K562 (cell line): ENCODE measurements around the gene PSMC6. TPM values are rescaled to one million over a fixed set of nuclear protein-coding genes. Genes with fewer than 3 reads are reported as not detected.

ENCODE experiments used
- ATAC-seq: fragments of 200-7000 bp; cut with Tn5 transposase; 3 replicates; pipeline ENCODE4 v1.9.1; 2020; ENCODE audit warnings: moderate library complexity
- BruUV-seq: library from RNA; stranded (reverse); fragments of 400-500 nt; replicated peaks from 2 replicates; lab custom pipeline; 2021; lab: Mats Ljungman, UMichigan
- CTCF ChIA-PET: fragments of 300-600 bp; formaldehyde crosslinking; extraction: SDS; loops from one replicate; lab custom pipeline; 2021; ENCODE audit warnings: low intra/inter-chr PET ratio; lab: Yijun Ruan, JAX
- POLR2A ChIA-PET: fragments of 300-600, 350-650 bp; sonication (Branson Sonifier 250); formaldehyde crosslinking; extraction: SDS; loops from one replicate; lab custom pipeline; 2021; ENCODE audit warnings: antibody characterized with exemption, inconsistent platforms; lab: Yijun Ruan, JAX
- DNase-seq, 4 experiments: peaks; one replicate each; pipeline versions ENCODE4 v3.0.0 to v3.0.0-alpha.2; 2011 to 2018; ENCODE audit warnings: low spot score in 3 of 4, mixed read lengths in 3 of 4; ENCODE audit errors: extremely low read depth in 1 of 4
- FAIRE-seq: peaks from 2 replicates; lab custom pipeline; 2011; peaks lifted over from hg19 to GRCh38; lab: Jason Lieb, UNC
- H2AFZ ChIP-seq: 2 replicates; pipeline ENCODE4 v1.6.0; 2011; ENCODE audit warnings: low read depth, low read length, control low read depth, inconsistent platforms
- H3K27ac ChIP-seq: fragments of 200-600 bp; 3 replicates; pipeline ENCODE4 v1.8.0; 2011; ENCODE audit warnings: low read depth, mild to moderate bottlenecking, control low read depth, inconsistent platforms, low read length, moderate library complexity, mixed read lengths; ENCODE audit errors: extremely low read depth
- H3K27me3 ChIP-seq, 2 experiments: fragments of 300-600 bp in 1 of 2; 2 replicates in 1 of 2; 3 replicates in 1 of 2; pipeline versions ENCODE4 v1.6.0 to v1.8.0; 2011; ENCODE audit warnings: inconsistent platforms in 2 of 2, low read length in 2 of 2, mild to moderate bottlenecking in 1 of 2, mixed read lengths in 1 of 2, moderate library complexity in 1 of 2; ENCODE audit not compliant: control insufficient read depth in 2 of 2, insufficient read depth in 2 of 2
- H3K36me3 ChIP-seq: fragments of 300-600 bp; 3 replicates; pipeline ENCODE4 v1.8.0; 2011; ENCODE audit warnings: mild to moderate bottlenecking, low read length, inconsistent platforms; ENCODE audit not compliant: control insufficient read depth, insufficient read depth
- H3K4me1 ChIP-seq, 2 experiments: fragments of 200-600 bp in 1 of 2; replicated peaks in 1 of 2; 2 replicates in 1 of 2; 3 replicates in 1 of 2; pipeline versions ENCODE4 v1.5.1 to v1.8.0; 2011; ENCODE audit warnings: inconsistent platforms in 2 of 2, low read length in 2 of 2, mild to moderate bottlenecking in 1 of 2, mixed read lengths in 1 of 2, moderate library complexity in 1 of 2; ENCODE audit not compliant: control insufficient read depth in 2 of 2, insufficient read depth in 2 of 2
- H3K4me2 ChIP-seq: 2 replicates; pipeline ENCODE4 v1.6.1; 2011; ENCODE audit warnings: low read length, control low read depth, inconsistent platforms, mixed read lengths; ENCODE audit not compliant: insufficient read depth
- H3K4me3 ChIP-seq: fragments of 200-600 bp; sonication (generic), shearing (Covaris generic); 2 replicates; pipeline ENCODE4 v1.5.1; 2016; ENCODE audit warnings: control low read depth, inconsistent platforms
- H3K79me2 ChIP-seq: fragments of 200-600 bp; 3 replicates; pipeline ENCODE4 v1.8.0; 2011; ENCODE audit warnings: low read length, inconsistent platforms; ENCODE audit not compliant: control insufficient read depth, insufficient read depth
- H3K9ac ChIP-seq, 2 experiments: 2 replicates each; pipeline versions ENCODE4 v1.6.0 to v1.6.1; 2011; ENCODE audit warnings: low read depth in 2 of 2, low read length in 2 of 2, control low read depth in 1 of 2, inconsistent platforms in 1 of 2, mild to moderate bottlenecking in 1 of 2, mixed read lengths in 1 of 2; ENCODE audit not compliant: insufficient read depth in 1 of 2
- H3K9me1 ChIP-seq: one replicate; pipeline ENCODE4 v1.6.0; 2011; ENCODE audit warnings: inconsistent platforms, mild to moderate bottlenecking, low read length, moderate library complexity; ENCODE audit not compliant: control insufficient read depth, insufficient read depth
- H3K9me3 ChIP-seq: replicated peaks from 2 replicates; pipeline ENCODE4 v1.5.1; 2011; ENCODE audit warnings: low read depth, low read length, inconsistent platforms; ENCODE audit not compliant: control insufficient read depth, insufficient read depth
- H4K20me1 ChIP-seq: replicated peaks from 2 replicates; pipeline ENCODE4 v1.6.1; 2011; ENCODE audit warnings: low read length, inconsistent platforms, mixed read lengths; ENCODE audit not compliant: control insufficient read depth, insufficient read depth
- ARID1B ChIP-seq: fragments of 450-650 bp; IDR thresholded peaks from 2 replicates; pipeline ENCODE4 v1.6.1; 2016; ENCODE audit warnings: antibody characterized with exemption, mild to moderate bottlenecking, inconsistent platforms
- BRD4 ChIP-seq: fragments of 200-600 bp; sonication (generic); IDR thresholded peaks from 2 replicates; pipeline ENCODE4 v1.6.1; 2017; ENCODE audit warnings: inconsistent platforms
- CC2D1A ChIP-seq: fragments of 450-650 bp; IDR thresholded peaks from 2 replicates; pipeline ENCODE4 v1.6.1; 2017; ENCODE audit warnings: mild to moderate bottlenecking
- HNRNPH1 ChIP-seq: fragments of 200-400 bp; formaldehyde crosslinking; optimal IDR thresholded peaks from 2 replicates; pipeline ENCODE3; 2017; ENCODE audit warnings: low read depth, mild to moderate bottlenecking, low read length, moderate library complexity
- NCOA6 ChIP-seq: fragments of 450-650 bp; IDR thresholded peaks from 2 replicates; pipeline ENCODE4 v1.6.1; 2017; ENCODE audit warnings: mild to moderate bottlenecking
- PHF20 ChIP-seq: fragments of 450-650 bp; IDR thresholded peaks from 2 replicates; pipeline ENCODE4 v1.6.1; 2018; ENCODE audit not compliant: partially characterized antibody
- RFX7 ChIP-seq: fragments of 250-450 bp; sonication (Bioruptor Pico); IDR thresholded peaks from 2 replicates; pipeline ENCODE4 v1.5.1; 2021; ENCODE audit warnings: mild to moderate bottlenecking
- SIRT6 ChIP-seq: IDR thresholded peaks from one replicate; pipeline ENCODE4 v1.6.1; 2012; ENCODE audit warnings: low read depth, mild to moderate bottlenecking, control low read depth, inconsistent platforms, low read length, moderate library complexity
- SP1 ChIP-seq: sonication (generic); formaldehyde crosslinking; IDR thresholded peaks from 2 replicates; pipeline ENCODE4 v1.8.1; 2022; ENCODE audit warnings: mild to moderate bottlenecking, missing genetic modification reagents
- ZFP1 ChIP-seq: fragments of 450-650 bp; formaldehyde crosslinking; IDR thresholded peaks from 2 replicates; pipeline ENCODE4 v1.4.0; 2020; ENCODE audit warnings: mild to moderate bottlenecking, mixed read lengths
- ZNF77 ChIP-seq: fragments of 250-450 bp; sonication (Bioruptor Pico); IDR thresholded peaks from 2 replicates; pipeline ENCODE4 v1.5.0; 2020
- WGBS: fragments of 100-300 bp; shearing (Covaris generic); methylation state at CpG from one replicate; pipeline ENCODE4 v1.1.6; 2016; ENCODE audit warnings: low coverage, mixed read lengths; ENCODE audit not compliant: insufficient coverage; ENCODE audit errors: missing lambda C conversion rate; 5-methylcytosine and 5-hydroxymethylcytosine counted together
- in situ Hi-C: fragments of 300-500 bp; cut with MboI; formaldehyde crosslinking; loops from 4 replicates; pipeline ENCODE4 v1.15.0; 2018; ENCODE audit warnings: inconsistent platforms, mixed read lengths
- intact Hi-C: fragments of 100-400 bp; cut with micrococcal nuclease; formaldehyde crosslinking; loops from 2 replicates; pipeline ENCODE4 v1.14.2; 2022
- polyA plus RNA-seq, 8 experiments: library from polyadenylated mRNA; depleted of rRNA in 4 of 8; stranded (reverse) in 5 of 8; unstranded in 3 of 8; fragments of >200 nt; fragmentation: Nextera tagmentation in 2 of 8; fragmentation: Illumina TruSeq in 1 of 8; extraction: Ambion mirVana in 2 of 8; extraction: Trizol in 1 of 8; gene quantifications; 2 replicates each; pipeline versions ENCODE4 v1.2.1 to v1.2.3, GENCODE V29; 2011 to 2014; ENCODE audit warnings: inconsistent platforms in 1 of 8, missing spikeins in 1 of 8
- total RNA-seq, 7 experiments: library from RNA; depleted of rRNA in 6 of 7; stranded (reverse); fragments of >200 nt in 6 of 7; fragmentation: Illumina TruSeq in 2 of 7; extraction: Trizol in 2 of 7; gene quantifications; 2 replicates each; pipeline versions ENCODE4 v1.2.1 to v1.2.3, GENCODE V29; 2011 to 2021; ENCODE audit warnings: low replicate concordance in 1 of 7
- TF ChIP-seq, protein P1 (sequence below): fragments of 200-800 bp; sonication (Bioruptor generic); IDR thresholded peaks from 2 replicates; pipeline ENCODE4 v1.6.1; 2016; ENCODE audit warnings: missing genetic modification characterization, missing compliant biosample characterization
- TF ChIP-seq, protein P2 (sequence below): fragments of 450-650 bp; formaldehyde crosslinking; IDR thresholded peaks from 2 replicates; pipeline ENCODE4 v1.4.0; 2020; ENCODE audit warnings: mild to moderate bottlenecking, moderate library complexity

The PSMC6 gene
- total and polyA plus RNA-seq, 9 of the 15 experiments (the other 6 are each of a cell fraction or from before 2014, with no cell fraction given): 91.4 to 224 (median 182) TPM

DNA sequence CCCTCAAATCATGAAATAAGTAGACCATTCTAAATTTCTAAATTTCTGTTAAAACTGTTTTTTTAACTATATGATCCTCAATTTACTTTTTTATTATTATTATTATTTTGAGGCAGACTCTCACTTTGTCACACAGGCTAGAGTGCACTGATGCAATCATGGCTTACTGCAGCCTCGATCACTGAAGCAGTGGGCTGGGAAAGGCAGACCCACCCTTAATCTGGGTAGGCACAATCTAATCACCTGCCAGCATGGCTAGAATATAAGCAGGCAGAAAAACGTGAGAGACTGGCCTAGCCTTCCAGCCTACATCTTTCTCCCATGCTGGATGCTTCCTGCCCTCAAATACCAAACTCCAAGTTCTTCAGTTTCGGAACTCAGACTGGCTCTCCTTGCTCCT, 14.0 kb upstream of the PSMC6 start (continued):
- TF ChIP-seq, protein P1, sequence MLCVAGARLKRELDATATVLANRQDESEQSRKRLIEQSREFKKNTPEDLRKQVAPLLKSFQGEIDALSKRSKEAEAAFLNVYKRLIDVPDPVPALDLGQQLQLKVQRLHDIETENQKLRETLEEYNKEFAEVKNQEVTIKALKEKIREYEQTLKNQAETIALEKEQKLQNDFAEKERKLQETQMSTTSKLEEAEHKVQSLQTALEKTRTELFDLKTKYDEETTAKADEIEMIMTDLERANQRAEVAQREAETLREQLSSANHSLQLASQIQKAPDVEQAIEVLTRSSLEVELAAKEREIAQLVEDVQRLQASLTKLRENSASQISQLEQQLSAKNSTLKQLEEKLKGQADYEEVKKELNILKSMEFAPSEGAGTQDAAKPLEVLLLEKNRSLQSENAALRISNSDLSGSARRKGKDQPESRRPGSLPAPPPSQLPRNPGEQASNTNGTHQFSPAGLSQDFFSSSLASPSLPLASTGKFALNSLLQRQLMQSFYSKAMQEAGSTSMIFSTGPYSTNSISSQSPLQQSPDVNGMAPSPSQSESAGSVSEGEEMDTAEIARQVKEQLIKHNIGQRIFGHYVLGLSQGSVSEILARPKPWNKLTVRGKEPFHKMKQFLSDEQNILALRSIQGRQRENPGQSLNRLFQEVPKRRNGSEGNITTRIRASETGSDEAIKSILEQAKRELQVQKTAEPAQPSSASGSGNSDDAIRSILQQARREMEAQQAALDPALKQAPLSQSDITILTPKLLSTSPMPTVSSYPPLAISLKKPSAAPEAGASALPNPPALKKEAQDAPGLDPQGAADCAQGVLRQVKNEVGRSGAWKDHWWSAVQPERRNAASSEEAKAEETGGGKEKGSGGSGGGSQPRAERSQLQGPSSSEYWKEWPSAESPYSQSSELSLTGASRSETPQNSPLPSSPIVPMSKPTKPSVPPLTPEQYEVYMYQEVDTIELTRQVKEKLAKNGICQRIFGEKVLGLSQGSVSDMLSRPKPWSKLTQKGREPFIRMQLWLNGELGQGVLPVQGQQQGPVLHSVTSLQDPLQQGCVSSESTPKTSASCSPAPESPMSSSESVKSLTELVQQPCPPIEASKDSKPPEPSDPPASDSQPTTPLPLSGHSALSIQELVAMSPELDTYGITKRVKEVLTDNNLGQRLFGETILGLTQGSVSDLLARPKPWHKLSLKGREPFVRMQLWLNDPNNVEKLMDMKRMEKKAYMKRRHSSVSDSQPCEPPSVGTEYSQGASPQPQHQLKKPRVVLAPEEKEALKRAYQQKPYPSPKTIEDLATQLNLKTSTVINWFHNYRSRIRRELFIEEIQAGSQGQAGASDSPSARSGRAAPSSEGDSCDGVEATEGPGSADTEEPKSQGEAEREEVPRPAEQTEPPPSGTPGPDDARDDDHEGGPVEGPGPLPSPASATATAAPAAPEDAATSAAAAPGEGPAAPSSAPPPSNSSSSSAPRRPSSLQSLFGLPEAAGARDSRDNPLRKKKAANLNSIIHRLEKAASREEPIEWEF (CRISPR knock-in tag): no peak
- TF ChIP-seq HNRNPH1: no peak
- no peak for TF ChIP-seq ZFP1 (CRISPR knock-in tag)

DNA sequence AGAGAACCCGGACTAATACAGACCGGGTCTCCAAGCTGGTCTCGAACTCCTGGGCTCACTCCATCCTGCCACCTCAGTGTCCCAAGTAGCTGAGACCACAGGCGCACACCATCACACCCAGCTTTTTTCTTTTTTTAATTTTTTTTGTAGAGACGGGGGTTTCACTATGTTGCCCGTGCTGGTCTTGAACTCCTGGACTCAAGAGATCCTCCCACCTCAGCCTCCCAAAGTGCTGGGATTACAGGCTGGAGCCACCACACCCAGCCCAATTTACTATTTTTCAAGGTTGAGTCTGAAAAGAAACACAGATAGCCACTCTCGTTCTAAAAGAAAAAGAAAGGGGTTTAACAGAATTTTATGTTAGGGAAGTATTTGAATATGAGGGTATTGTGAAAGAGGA, 13.5 kb upstream of the PSMC6 start:
- ChIA-PET CTCF (no interaction called here), POLR2A (no interaction called here)
- intact Hi-C loops (loop anchor here (5.0 kb wide), 1 partner anchor 141 kb away; the partner anchor contains the start of genes GPR137C and TXNDC16), in situ Hi-C loops (no loop called here)
- H3K9me1 ChIP-seq: no peaks in the 10 kb centered on the region
- H3K27me3 ChIP-seq: no peaks in the 10 kb centered on the region
- H3K27ac ChIP-seq: no peak overlapping the region
- H3K4me2 ChIP-seq: no peak overlapping the region
- H3K9ac ChIP-seq: no peak overlapping the region; a peak in 1 of 4 replicates
- WGBS: 71% methylated on average over 3 of the region's 7 CpGs
- 0 out of 3 replicates have a peak, but pooled peaks cover 2% of the 10 kb centered on the region for H3K36me3 ChIP-seq
- ATAC-seq (no peak), DNase-seq (no peak), FAIRE-seq (no peak)
- H4K20me1 ChIP-seq: peaks cover 11% of the 10 kb centered on the region
- H3K4me3 ChIP-seq: no peak overlapping the region
- H2AFZ ChIP-seq: no peak overlapping the region
- H3K79me2 ChIP-seq: peaks cover 66% of the 10 kb centered on the region
- peaks cover 9 to 15% of the 10 kb centered on the region in 2 experiments; a peak in 4 of 5 replicates for H3K4me1 ChIP-seq
- BruUV-seq: no TSS peak
- H3K9me3 ChIP-seq: no peaks in the 10 kb centered on the region
- TF ChIP-seq RFX7 (CRISPR knock-in tag) (no peak), SIRT6 (no peak), PHF20 (no peak), ARID1B (no peak), SP1 (CRISPR knock-in tag) (no peak), CC2D1A (no peak), BRD4 (no peak), NCOA6 (no peak), ZNF77 (CRISPR knock-in tag) (no peak)
- TF ChIP-seq, protein P2, sequence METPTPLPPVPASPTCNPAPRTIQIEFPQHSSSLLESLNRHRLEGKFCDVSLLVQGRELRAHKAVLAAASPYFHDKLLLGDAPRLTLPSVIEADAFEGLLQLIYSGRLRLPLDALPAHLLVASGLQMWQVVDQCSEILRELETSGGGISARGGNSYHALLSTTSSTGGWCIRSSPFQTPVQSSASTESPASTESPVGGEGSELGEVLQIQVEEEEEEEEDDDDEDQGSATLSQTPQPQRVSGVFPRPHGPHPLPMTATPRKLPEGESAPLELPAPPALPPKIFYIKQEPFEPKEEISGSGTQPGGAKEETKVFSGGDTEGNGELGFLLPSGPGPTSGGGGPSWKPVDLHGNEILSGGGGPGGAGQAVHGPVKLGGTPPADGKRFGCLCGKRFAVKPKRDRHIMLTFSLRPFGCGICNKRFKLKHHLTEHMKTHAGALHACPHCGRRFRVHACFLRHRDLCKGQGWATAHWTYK (CRISPR knock-in tag): no peak
